Measurements from ENCODE around the gene ZNF354C. TPM values are rescaled to one million over a fixed set of nuclear protein-coding genes. Genes with fewer than 3 reads are reported as not detected.

Gene ZNF354C
- total and polyA plus RNA-seq, 10 of the 15 experiments (the other 5 are each of a cell fraction or from before 2014, with no cell fraction given), result 0.01 to 0.03 (median 0.02) TPM; not detected in 7

GRCh38 chr5:179124853-179125788, 64.9 kb downstream of the ZNF354C start:
- H3K9ac ChIP-seq (ENCODE audit: control insufficient read depth, insufficient read depth, low read length), result no peak overlapping the region
- SMC1A ChIA-PET (ENCODE audit: uncharacterized antibody, unreplicated experiment), result no interaction called here
- 61% methylated on average over 36 of the region's 43 CpGs for WGBS (ENCODE audit: insufficient coverage, insufficient replicate concordance, low lambda C conversion rate, missing lambda C conversion rate)
- no peaks in the 10 kb centered on the region for H3K4me1 ChIP-seq (ENCODE audit: control insufficient read depth, insufficient read depth, low read length)
- no peaks in the 10 kb centered on the region for H3K27me3 ChIP-seq (replicated peaks in 1 of 2; ENCODE audit: control insufficient read depth in 2 of 2, insufficient read depth in 2 of 2, low read length in 1 of 2)
- BruUV-seq (replicated peaks), result no TSS peak
- H3K79me2 ChIP-seq (ENCODE audit: control insufficient read depth, insufficient read depth, low read length), result no peaks in the 10 kb centered on the region
- H3K4me3 ChIP-seq, result no peak overlapping the region
- POLR2A ChIA-PET, result no interaction called here
- no peak for ATAC-seq
- H3K9me3 ChIP-seq (replicated peaks; ENCODE audit: control insufficient read depth, insufficient read depth, low read length), result peaks cover 2% of the 10 kb centered on the region; the same call in 1 of the 3 replicates
- H2AFZ ChIP-seq (ENCODE audit: control insufficient read depth, low read depth, low read length), result no peak overlapping the region
- intact Hi-C loops (cut with micrococcal nuclease; ENCODE audit: unreplicated experiment), result no loop called here
- no peak overlapping the region for H3K27ac ChIP-seq (ENCODE audit: control insufficient read depth, insufficient read depth)
- in situ Hi-C loops (cut with MboI), result no loop called here
- no peak overlapping the region for H3K4me2 ChIP-seq (ENCODE audit: control insufficient read depth, insufficient read depth)
- RAD21 ChIA-PET (ENCODE audit: unreplicated experiment), result no interaction called here
- FAIRE-seq, result no peak
- DNase-seq (ENCODE audit: low read depth, low spot score), result no peak
- no peaks in the 10 kb centered on the region for H4K20me1 ChIP-seq (ENCODE audit: control insufficient read depth, insufficient read depth)
- CTCF ChIA-PET, result no interaction called here
- H3K36me3 ChIP-seq (ENCODE audit: control insufficient read depth in 2 of 2, insufficient read depth in 2 of 2, low read length in 1 of 2), result no peaks in the 10 kb centered on the region
- TF ChIP-seq FOXM1 (IDR thresholded peaks at IDR 0.05; ENCODE audit: low read depth, low read length) (no peak), HSF1 (IDR thresholded peaks at IDR 0.05; ENCODE audit: low read depth, low read length) (no peak), ATF2 (IDR thresholded peaks at IDR 0.05; ENCODE audit: low read length) (no peak), TARDBP (IDR thresholded peaks at IDR 0.05; ENCODE audit: borderline replicate concordance) (no peak), BMI1 (IDR thresholded peaks at IDR 0.05; ENCODE audit: borderline replicate concordance) (no peak), IRF5 (IDR thresholded peaks at IDR 0.05; ENCODE audit: borderline replicate concordance) (no peak), IRF3 (IDR thresholded peaks at IDR 0.05) (no peak), NFXL1 (IDR thresholded peaks at IDR 0.05; ENCODE audit: borderline replicate concordance) (no peak), BRCA1 (IDR thresholded peaks at IDR 0.05; ENCODE audit: low read depth, low read length) (no peak), ESRRA (IDR thresholded peaks at IDR 0.05; ENCODE audit: low read length) (no peak), NFIC (IDR thresholded peaks at IDR 0.05; ENCODE audit: low read depth, low read length) (no peak), RELB (IDR thresholded peaks at IDR 0.05; ENCODE audit: low read depth) (no peak), ZBED1 (IDR thresholded peaks at IDR 0.05; ENCODE audit: borderline replicate concordance) (no peak), MEF2A (IDR thresholded peaks at IDR 0.05; ENCODE audit: insufficient read depth, low read depth, low read length) (no peak), SUPT20H (IDR thresholded peaks at IDR 0.05; ENCODE audit: borderline replicate concordance, control insufficient read depth, low read depth, low read length) (no peak), HDAC6 (IDR thresholded peaks at IDR 0.05; ENCODE audit: unreplicated experiment) (no peak)
